ENCODE data around the gene BCAS3.

DNA sequence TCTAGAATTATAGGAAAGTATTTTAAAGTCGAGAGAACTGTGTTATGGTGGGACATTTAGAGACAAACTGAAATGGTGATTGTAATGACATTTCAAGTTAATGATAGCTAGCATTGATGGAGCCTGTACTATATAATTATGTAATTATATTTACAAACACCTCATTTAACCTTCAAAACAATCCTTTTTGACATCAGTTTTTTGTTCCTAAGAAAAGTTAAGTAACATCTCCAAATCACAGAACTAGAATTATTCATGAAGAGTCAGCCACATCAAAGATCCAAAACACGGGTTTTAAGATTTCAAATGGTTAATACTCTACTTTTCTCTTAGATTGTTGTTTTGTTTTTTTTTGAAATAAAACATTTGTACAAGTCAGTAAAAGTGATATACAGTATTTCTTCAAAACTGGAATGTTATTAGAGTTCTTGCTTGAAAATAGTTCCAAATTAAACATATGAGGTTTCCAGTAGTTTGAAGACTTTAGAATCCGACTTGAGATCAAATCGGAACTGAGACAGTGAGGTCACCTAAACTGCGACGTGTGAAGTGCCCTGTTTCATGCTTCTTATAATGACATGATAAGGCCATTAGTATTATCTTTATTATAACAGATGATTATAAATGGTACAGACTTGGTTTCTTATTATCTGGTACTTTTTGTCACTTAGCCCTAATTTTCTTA, 457.0 kb downstream of the BCAS3 start:
- TF ChIP-seq POLR2AphosphoS5 (IDR thresholded peaks at IDR 0.05; ENCODE audit: low read depth, low read length): no peak
- TF ChIP-seq, protein P1, sequence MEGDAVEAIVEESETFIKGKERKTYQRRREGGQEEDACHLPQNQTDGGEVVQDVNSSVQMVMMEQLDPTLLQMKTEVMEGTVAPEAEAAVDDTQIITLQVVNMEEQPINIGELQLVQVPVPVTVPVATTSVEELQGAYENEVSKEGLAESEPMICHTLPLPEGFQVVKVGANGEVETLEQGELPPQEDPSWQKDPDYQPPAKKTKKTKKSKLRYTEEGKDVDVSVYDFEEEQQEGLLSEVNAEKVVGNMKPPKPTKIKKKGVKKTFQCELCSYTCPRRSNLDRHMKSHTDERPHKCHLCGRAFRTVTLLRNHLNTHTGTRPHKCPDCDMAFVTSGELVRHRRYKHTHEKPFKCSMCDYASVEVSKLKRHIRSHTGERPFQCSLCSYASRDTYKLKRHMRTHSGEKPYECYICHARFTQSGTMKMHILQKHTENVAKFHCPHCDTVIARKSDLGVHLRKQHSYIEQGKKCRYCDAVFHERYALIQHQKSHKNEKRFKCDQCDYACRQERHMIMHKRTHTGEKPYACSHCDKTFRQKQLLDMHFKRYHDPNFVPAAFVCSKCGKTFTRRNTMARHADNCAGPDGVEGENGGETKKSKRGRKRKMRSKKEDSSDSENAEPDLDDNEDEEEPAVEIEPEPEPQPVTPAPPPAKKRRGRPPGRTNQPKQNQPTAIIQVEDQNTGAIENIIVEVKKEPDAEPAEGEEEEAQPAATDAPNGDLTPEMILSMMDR (IDR thresholded peaks at IDR 0.05 in 2 of 3, conservative IDR thresholded peaks at IDR 0.05 in 1 of 3; ENCODE audit: borderline replicate concordance in 1 of 3, insufficient read depth in 1 of 3, low read depth in 2 of 3, low read length in 2 of 3): no peak
- no peak for TF ChIP-seq CBX3 (IDR thresholded peaks at IDR 0.05; ENCODE audit: low read depth)
- no peak for TF ChIP-seq POLR2A (IDR thresholded peaks at IDR 0.05; ENCODE audit: borderline replicate concordance, extremely low read depth, insufficient read depth, insufficient read length)
- no peak for TF ChIP-seq TCF7L2 (IDR thresholded peaks at IDR 0.05; ENCODE audit: borderline replicate concordance, extremely low read depth, insufficient read depth, insufficient read length)
- TF ChIP-seq EZH2 (IDR thresholded peaks at IDR 0.05): no peak
- TF ChIP-seq SP1 (IDR thresholded peaks at IDR 0.05; ENCODE audit: low read depth): no peak
- TF ChIP-seq FOSL1 (IDR thresholded peaks at IDR 0.05; ENCODE audit: low read depth): no peak

Measured in HCT116 (cell line).